ENCODE data around the gene TTC28. TPM values are rescaled to one million over a fixed set of nuclear protein-coding genes. Genes with fewer than 3 reads are reported as not detected.
"Not testable (repeated sequence)": the region's sequence is repeated elsewhere in the genome, so short reads cannot be mapped to it uniquely, and the experiment has no call there.

TTC28 gene
- total RNA-seq, 1 donor from 2014 or later = 13.5 TPM

DNA sequence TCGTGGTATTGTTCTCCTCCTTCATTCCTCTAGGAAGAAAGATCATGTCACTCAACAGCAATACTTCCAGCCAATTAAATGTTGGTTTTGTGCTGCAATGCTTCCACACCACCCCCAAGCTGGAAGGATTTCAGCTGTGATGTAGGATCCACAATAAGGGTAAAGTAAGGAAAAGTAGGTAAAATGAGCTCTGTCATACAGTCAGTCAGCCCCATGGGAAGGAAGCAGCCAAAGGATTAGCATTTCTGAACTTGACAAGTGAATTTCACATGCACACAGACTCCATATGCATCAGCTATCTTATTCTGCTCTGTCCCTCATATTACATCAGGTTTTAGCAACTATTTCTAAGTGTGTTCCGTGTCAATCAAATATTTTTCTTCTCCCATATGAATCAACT is 197.9 kb downstream of the TTC28 start:
- TF ChIP-seq, protein P1, sequence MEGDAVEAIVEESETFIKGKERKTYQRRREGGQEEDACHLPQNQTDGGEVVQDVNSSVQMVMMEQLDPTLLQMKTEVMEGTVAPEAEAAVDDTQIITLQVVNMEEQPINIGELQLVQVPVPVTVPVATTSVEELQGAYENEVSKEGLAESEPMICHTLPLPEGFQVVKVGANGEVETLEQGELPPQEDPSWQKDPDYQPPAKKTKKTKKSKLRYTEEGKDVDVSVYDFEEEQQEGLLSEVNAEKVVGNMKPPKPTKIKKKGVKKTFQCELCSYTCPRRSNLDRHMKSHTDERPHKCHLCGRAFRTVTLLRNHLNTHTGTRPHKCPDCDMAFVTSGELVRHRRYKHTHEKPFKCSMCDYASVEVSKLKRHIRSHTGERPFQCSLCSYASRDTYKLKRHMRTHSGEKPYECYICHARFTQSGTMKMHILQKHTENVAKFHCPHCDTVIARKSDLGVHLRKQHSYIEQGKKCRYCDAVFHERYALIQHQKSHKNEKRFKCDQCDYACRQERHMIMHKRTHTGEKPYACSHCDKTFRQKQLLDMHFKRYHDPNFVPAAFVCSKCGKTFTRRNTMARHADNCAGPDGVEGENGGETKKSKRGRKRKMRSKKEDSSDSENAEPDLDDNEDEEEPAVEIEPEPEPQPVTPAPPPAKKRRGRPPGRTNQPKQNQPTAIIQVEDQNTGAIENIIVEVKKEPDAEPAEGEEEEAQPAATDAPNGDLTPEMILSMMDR (IDR thresholded peaks at IDR 0.05; ENCODE audit: insufficient read depth, low read length, poor library complexity, severe bottlenecking) = no peak
- H3K36me3 ChIP-seq (ENCODE audit: control insufficient read depth, insufficient read depth, low read length) = no peaks in the 10 kb centered on the region
- H3K4me3 ChIP-seq (ENCODE audit: low read depth, low read length) = no peak overlapping the region
- DNase-seq (ENCODE audit: low read depth) = no peak
- H3K27me3 ChIP-seq (ENCODE audit: control insufficient read depth, insufficient read depth, low read length) = no peaks in the 10 kb centered on the region

DNA sequence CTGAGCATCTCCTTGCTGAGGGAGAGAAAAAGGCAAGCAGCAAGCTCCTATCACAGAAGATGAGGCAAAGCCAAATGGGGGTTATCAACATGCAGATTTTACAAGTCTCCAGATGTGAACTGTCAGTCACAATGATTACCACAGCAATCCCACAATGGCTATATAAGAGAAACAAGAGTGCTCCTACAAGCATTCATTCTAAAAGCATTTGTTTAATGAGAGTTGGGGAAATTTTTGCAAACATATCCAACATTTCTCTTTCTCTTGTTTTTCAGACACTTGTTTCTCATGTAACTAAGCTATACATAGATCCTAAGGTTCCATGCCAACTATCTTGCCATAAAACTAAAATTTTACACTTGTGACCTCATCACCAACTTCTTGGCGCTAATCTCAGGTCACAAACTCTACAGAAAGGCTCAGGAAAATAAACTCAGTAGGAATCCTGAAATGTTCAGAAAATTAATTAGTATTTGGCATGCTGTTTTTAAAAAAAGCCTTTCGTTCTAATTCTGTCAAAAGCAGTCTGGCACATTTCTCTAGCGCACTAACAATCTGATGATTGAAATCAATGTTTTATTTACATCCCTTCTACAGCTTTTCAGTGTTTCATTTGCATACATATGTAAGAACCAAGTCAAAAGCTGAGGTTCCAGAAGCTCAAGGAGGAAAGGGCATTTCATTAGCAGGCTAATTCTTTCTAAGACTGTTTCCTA is 199.5 kb downstream of the TTC28 start:
- H3K4me3 ChIP-seq (ENCODE audit: low read depth, low read length) = no peak overlapping the region
- H3K36me3 ChIP-seq (ENCODE audit: control insufficient read depth, insufficient read depth, low read length) = no peaks in the 10 kb centered on the region
- H3K27me3 ChIP-seq (ENCODE audit: control insufficient read depth, insufficient read depth, low read length) = no peaks in the 10 kb centered on the region
- DNase-seq (ENCODE audit: low read depth) = no peak
- TF ChIP-seq, protein P1 (IDR thresholded peaks at IDR 0.05; ENCODE audit: insufficient read depth, low read length, poor library complexity, severe bottlenecking) = no peak

DNA sequence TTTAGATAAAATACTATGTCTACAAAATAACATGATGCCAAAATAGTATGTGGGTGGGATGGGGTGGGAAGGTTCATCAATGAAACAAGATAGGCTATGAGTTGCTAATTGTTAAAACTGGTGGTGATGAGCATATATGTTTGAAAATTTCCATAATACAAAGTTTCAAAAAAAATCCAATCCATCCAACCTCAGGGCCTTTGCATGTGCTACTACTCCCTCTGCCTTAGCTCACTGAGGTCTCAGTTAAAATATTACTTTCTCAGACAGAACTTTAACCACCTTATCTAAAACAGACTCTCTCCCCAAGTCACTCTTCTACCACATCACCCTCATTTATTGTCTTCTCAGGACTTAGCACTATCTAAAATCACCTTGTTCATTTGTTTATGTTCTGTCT is 201.1 kb downstream of the TTC28 start:
- no peak for DNase-seq (ENCODE audit: low read depth)

DNA sequence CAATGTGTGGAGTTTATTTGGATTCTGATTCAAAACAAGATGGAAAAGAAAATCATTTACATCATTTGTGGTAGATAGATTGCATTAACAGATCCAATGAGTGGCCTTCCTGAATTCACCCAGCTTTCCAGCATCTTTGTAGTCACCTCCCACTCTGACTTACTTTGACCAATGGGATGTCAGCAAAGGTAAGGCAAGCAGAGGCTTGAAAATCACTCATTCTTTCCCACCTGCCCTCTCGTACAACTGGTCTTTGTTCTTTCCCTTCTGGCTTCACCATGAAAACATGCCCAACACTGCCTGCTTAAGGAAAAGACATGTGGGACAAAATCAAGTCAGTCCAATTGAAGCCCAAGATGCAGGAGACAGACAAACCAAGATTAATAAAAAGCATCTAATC is 202.1 kb downstream of the TTC28 start:
- no peak for DNase-seq (ENCODE audit: low read depth)
- Histone ChIP-seq H3K27me3 (ENCODE audit: control insufficient read depth, insufficient read depth, low read length) (no peaks in the 10 kb centered on the region), H3K36me3 (ENCODE audit: control insufficient read depth, insufficient read depth, low read length) (no peaks in the 10 kb centered on the region), H3K4me3 (ENCODE audit: low read depth, low read length) (no peak overlapping the region)
- TF ChIP-seq, protein P1 (IDR thresholded peaks at IDR 0.05; ENCODE audit: insufficient read depth, low read length, poor library complexity, severe bottlenecking) = no peak

More for the DNA sequence above, 201.1 kb downstream of the TTC28 start:
- Histone ChIP-seq H3K4me3 (ENCODE audit: low read depth, low read length) (no peak overlapping the region), H3K36me3 (ENCODE audit: control insufficient read depth, insufficient read depth, low read length) (no peaks in the 10 kb centered on the region), H3K27me3 (ENCODE audit: control insufficient read depth, insufficient read depth, low read length) (no peaks in the 10 kb centered on the region)
- TF ChIP-seq, protein P1 (IDR thresholded peaks at IDR 0.05; ENCODE audit: insufficient read depth, low read length, poor library complexity, severe bottlenecking) = no peak

DNA sequence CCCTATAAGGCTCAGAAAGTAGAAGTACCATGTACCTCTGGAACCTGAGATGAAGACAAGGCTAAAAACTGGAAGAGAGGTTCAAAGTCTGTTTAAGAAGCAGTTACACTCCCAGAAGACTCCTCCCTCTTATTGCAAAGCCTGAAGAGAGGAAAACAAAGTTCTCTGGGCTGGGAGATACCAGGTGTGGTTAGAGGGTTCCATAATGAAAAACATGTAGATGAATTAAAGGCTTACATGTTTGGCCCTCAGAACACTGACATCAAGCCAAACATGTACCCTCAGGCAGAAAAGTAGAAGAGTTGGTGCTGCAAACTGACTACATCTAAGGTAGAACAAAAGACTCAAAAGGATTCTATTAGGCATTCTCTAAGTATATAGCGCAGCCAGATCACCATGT is 205.3 kb downstream of the TTC28 start:
- H3K36me3 ChIP-seq (ENCODE audit: control insufficient read depth, insufficient read depth, low read length) = no peaks in the 10 kb centered on the region
- TF ChIP-seq, protein P1 (IDR thresholded peaks at IDR 0.05; ENCODE audit: insufficient read depth, low read length, poor library complexity, severe bottlenecking) = no peak
- no peak overlapping the region for H3K4me3 ChIP-seq (ENCODE audit: low read depth, low read length)
- DNase-seq (ENCODE audit: low read depth) = no peak
- no peaks in the 10 kb centered on the region for H3K27me3 ChIP-seq (ENCODE audit: control insufficient read depth, insufficient read depth, low read length)

DNA sequence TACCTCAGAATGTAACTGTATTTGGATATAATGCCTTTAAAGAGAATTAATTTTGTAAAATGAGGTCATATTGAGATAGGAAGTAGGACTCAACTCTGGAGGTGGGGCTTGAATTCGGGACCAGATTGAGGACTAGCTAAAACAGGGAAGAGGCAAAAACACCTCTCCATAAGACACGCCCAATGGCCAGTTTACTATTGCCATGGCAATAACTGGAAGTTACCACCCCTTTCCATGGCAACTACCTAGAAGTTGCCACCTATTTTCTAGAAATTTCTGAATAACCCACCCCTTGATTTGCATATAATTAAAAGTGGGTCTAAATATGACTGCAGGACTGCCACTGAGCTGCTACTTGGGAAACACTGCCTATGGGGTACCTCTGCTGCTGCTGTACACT is 206.4 kb downstream of the TTC28 start:
- Histone ChIP-seq H3K36me3 (ENCODE audit: control insufficient read depth, insufficient read depth, low read length) (no peaks in the 10 kb centered on the region), H3K4me3 (ENCODE audit: low read depth, low read length) (no peak overlapping the region), H3K27me3 (ENCODE audit: control insufficient read depth, insufficient read depth, low read length) (no peaks in the 10 kb centered on the region)
- TF ChIP-seq, protein P1 (IDR thresholded peaks at IDR 0.05; ENCODE audit: insufficient read depth, low read length, poor library complexity, severe bottlenecking) = no peak
- DNase-seq (ENCODE audit: low read depth) = no peak

DNA sequence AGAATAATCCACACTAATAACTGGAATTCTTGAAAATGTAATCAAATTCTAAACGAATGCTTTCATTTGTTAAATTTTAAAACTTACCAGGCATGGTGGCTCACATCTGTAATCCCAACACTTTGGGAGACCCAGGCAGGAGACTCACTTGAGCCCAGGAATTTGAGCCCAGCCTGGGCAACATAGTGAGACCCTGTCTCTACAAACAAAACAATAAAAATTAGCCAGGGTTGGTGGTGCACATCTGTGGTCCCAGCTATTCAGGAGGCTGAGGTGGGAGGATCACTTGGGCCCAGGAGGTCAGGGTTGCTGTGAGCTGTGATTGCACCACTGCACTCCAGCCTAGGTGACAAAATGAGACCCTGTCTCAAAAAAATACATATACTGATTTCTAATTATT is 212.6 kb downstream of the TTC28 start:
- DNase-seq (ENCODE audit: low read depth); H3K36me3 ChIP-seq (ENCODE audit: control insufficient read depth, insufficient read depth, low read length); H3K27me3 ChIP-seq (ENCODE audit: control insufficient read depth, insufficient read depth, low read length); H3K4me3 ChIP-seq (ENCODE audit: low read depth, low read length): not testable (repeated sequence)
